SU-DHL-6 (cell line): ENCODE data around the gene EPC2.

Experiments
- H2AFZ ChIP-seq: fragments of 200-600 bp; sonication (generic); 2 replicates; pipeline ENCODE4 v1.6.1; 2014; ENCODE audit warnings: low read depth, mild to moderate bottlenecking, moderate library complexity, mixed read lengths, antibody characterized with exemption, low read length; ENCODE audit not compliant: severe bottlenecking
- H3F3A ChIP-seq: fragments of 200-600 bp; shearing (Covaris generic); 2 replicates; pipeline ENCODE4 v1.6.0; 2016; ENCODE audit warnings: antibody characterized with exemption, mild to moderate bottlenecking; ENCODE audit not compliant: insufficient read depth
- H3K27ac ChIP-seq: fragments of 200-600 bp; sonication (generic); 2 replicates; pipeline ENCODE4 v1.5.1; 2016; ENCODE audit warnings: low read depth, mild to moderate bottlenecking, low read length, moderate library complexity, mixed read lengths
- H3K27me3 ChIP-seq: fragments of 200-600 bp; sonication (generic), shearing (Covaris generic); 2 replicates; pipeline ENCODE4 v1.6.0; 2014; ENCODE audit warnings: mild to moderate bottlenecking, low read length
- H3K36me3 ChIP-seq: fragments of 200-600 bp; sonication (generic); 2 replicates; pipeline ENCODE4 v1.6.1; 2014; ENCODE audit warnings: mild to moderate bottlenecking, low read length, mixed read lengths
- H3K4me2 ChIP-seq: fragments of 300-600, 200-600 bp; shearing (Covaris generic), sonication (generic); 2 replicates; pipeline ENCODE4 v1.6.0; 2014; ENCODE audit warnings: low read length, low read depth, mild to moderate bottlenecking; ENCODE audit not compliant: poor library complexity, severe bottlenecking
- H3K4me3 ChIP-seq: fragments of 200-600 bp; sonication (generic); 2 replicates; pipeline ENCODE4 v1.5.1; 2014; ENCODE audit warnings: antibody characterized with exemption, low read length, mild to moderate bottlenecking, mixed read lengths; ENCODE audit not compliant: insufficient read depth, poor library complexity, severe bottlenecking
- H3K79me2 ChIP-seq: fragments of 200-600 bp; sonication (generic); 2 replicates; pipeline ENCODE4 v1.6.1; 2014; ENCODE audit warnings: mild to moderate bottlenecking, low read length, moderate library complexity; ENCODE audit not compliant: insufficient read depth
- H3K9ac ChIP-seq: fragments of 200-600 bp; sonication (generic); 2 replicates; pipeline ENCODE4 v1.7.0; 2014; ENCODE audit warnings: mild to moderate bottlenecking, low read length
- H3K9me2 ChIP-seq: fragments of 200-600 bp; sonication (generic); replicated peaks from 2 replicates; pipeline ENCODE4 v1.6.1; 2014; ENCODE audit warnings: low read length; ENCODE audit not compliant: insufficient read depth
- H3K9me3 ChIP-seq: fragments of 200-600 bp; sonication (generic); 2 replicates; pipeline ENCODE4 v1.6.1; 2014; ENCODE audit warnings: low read length, mixed read lengths; ENCODE audit not compliant: insufficient read depth
- H4K20me1 ChIP-seq: fragments of 200-600 bp; sonication (generic); 2 replicates; pipeline ENCODE4 v1.6.1; 2014; ENCODE audit warnings: low read depth, mild to moderate bottlenecking, antibody characterized with exemption, low read length, moderate library complexity, mixed read lengths
- EZH2phosphoT487 ChIP-seq: fragments of 200-600 bp; sonication (generic), shearing (Covaris generic); conservative IDR thresholded peaks from 2 replicates; pipeline ENCODE4 v1.6.1; 2018; ENCODE audit warnings: mild to moderate bottlenecking, antibody characterized with exemption, low read length, moderate library complexity, mixed read lengths
- TF ChIP-seq, protein P1 (sequence below): fragments of 200-600 bp; sonication (generic); IDR thresholded peaks from one replicate; pipeline ENCODE4 v1.5.1; 2017; ENCODE audit warnings: antibody characterized with exemption, mild to moderate bottlenecking, low read length, moderate library complexity; ENCODE audit not compliant: insufficient read depth, poor library complexity, severe bottlenecking

Gene EPC2

GRCh38 chr2:148623086-148623485, 21.5 kb upstream of the EPC2 start:
- Histone ChIP-seq H3F3A (no peaks in the 10 kb centered on the region), H3K9ac (no peak overlapping the region), H3K4me3 (no peak overlapping the region), H4K20me1 (no peaks in the 10 kb centered on the region), H3K27me3 (no peaks in the 10 kb centered on the region), H3K9me2 (no peaks in the 10 kb centered on the region), H3K4me2 (no peak overlapping the region), H3K27ac (no peak overlapping the region), H3K36me3 (no peaks in the 10 kb centered on the region), H3K9me3 (no peaks in the 10 kb centered on the region), H2AFZ (no peak overlapping the region), H3K79me2 (no peaks in the 10 kb centered on the region)
- TF ChIP-seq, protein P1, sequence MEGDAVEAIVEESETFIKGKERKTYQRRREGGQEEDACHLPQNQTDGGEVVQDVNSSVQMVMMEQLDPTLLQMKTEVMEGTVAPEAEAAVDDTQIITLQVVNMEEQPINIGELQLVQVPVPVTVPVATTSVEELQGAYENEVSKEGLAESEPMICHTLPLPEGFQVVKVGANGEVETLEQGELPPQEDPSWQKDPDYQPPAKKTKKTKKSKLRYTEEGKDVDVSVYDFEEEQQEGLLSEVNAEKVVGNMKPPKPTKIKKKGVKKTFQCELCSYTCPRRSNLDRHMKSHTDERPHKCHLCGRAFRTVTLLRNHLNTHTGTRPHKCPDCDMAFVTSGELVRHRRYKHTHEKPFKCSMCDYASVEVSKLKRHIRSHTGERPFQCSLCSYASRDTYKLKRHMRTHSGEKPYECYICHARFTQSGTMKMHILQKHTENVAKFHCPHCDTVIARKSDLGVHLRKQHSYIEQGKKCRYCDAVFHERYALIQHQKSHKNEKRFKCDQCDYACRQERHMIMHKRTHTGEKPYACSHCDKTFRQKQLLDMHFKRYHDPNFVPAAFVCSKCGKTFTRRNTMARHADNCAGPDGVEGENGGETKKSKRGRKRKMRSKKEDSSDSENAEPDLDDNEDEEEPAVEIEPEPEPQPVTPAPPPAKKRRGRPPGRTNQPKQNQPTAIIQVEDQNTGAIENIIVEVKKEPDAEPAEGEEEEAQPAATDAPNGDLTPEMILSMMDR = no peak
- TF ChIP-seq EZH2phosphoT487 = no peak

DNA sequence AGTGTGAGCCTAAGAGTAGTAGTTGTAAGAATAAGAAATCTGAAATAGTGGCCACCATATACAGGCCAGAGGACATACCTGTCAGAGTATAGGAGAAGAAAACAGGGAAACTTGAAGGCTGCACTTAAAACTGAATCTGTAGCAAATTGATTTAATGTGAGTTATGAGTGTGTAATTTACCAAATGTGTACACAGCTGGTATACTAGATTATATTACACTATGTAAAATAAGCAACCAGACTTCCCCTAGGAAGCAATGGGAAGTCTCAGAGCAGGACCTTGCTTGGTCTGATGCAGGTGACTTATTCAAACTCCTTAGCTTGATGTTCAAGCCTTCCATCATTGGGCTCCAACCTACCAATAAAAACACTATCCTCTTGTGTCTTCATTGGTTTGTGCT, 17.3 kb upstream of the EPC2 start:
- TF ChIP-seq, protein P1 = no peak
- TF ChIP-seq EZH2phosphoT487 = no peak
- Histone ChIP-seq H3K36me3 (no peaks in the 10 kb centered on the region), H3K9me2 (no peaks in the 10 kb centered on the region), H2AFZ (no peak overlapping the region), H3K79me2 (no peaks in the 10 kb centered on the region), H3K9me3 (no peaks in the 10 kb centered on the region), H3K9ac (no peak overlapping the region), H3K4me3 (no peak overlapping the region), H3K27me3 (no peaks in the 10 kb centered on the region), H4K20me1 (no peaks in the 10 kb centered on the region), H3F3A (no peaks in the 10 kb centered on the region), H3K4me2 (no peak overlapping the region), H3K27ac (no peak overlapping the region)

DNA sequence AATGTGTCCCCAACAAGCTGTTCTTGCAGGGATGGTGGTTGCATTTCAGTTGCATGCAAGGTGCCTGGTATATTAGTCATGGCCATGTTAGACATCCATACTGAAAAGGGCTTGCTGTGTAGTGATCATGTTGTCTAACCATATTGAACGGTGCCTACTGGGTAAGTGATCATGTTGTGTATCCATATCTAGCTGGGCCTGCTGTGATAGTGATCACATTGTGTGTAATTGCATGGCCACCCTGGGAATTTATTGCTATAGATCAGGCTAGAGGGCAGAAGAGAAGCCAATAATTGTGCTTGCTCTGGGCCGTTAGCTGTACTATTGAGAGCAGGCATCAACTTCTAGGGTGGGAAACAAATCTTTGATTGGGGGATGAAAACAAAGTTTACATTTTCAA, 9.8 kb upstream of the EPC2 start:
- no peaks in the 10 kb centered on the region for H3F3A ChIP-seq
- TF ChIP-seq EZH2phosphoT487 = no peak
- TF ChIP-seq, protein P1 = no peak
- no peak overlapping the region for H2AFZ ChIP-seq
- H3K9me3 ChIP-seq = no peaks in the 10 kb centered on the region
- no peaks in the 10 kb centered on the region for H4K20me1 ChIP-seq
- H3K27ac ChIP-seq = no peak overlapping the region
- H3K9me2 ChIP-seq = no peaks in the 10 kb centered on the region
- H3K4me3 ChIP-seq = no peak overlapping the region
- no peak overlapping the region for H3K9ac ChIP-seq
- no peak overlapping the region for H3K4me2 ChIP-seq
- H3K36me3 ChIP-seq = no peaks in the 10 kb centered on the region
- no peaks in the 10 kb centered on the region for H3K27me3 ChIP-seq
- no peaks in the 10 kb centered on the region for H3K79me2 ChIP-seq

GRCh38 chr2:148638543-148638942, 6.0 kb upstream of the EPC2 start:
- Histone ChIP-seq H4K20me1 (no peaks in the 10 kb centered on the region), H3K27ac (no peak overlapping the region), H2AFZ (no peak overlapping the region), H3K27me3 (no peaks in the 10 kb centered on the region), H3K4me2 (no peak overlapping the region), H3K79me2 (no peaks in the 10 kb centered on the region), H3K9me2 (no peaks in the 10 kb centered on the region), H3K4me3 (no peak overlapping the region), H3K9ac (no peak overlapping the region), H3F3A (no peaks in the 10 kb centered on the region; the same call in 1 of the 2 replicates), H3K9me3 (no peaks in the 10 kb centered on the region), H3K36me3 (no peaks in the 10 kb centered on the region)
- TF ChIP-seq EZH2phosphoT487 = no peak
- TF ChIP-seq, protein P1 = no peak
